K562 (cell line): ENCODE measurements around the gene CDK4. TPM values are rescaled to one million over a fixed set of nuclear protein-coding genes. Genes with fewer than 3 reads are reported as not detected.

Source experiments
- ATAC-seq: fragments of 200-7000 bp; cut with Tn5 transposase; 3 replicates; pipeline ENCODE4 v1.9.1; 2020; ENCODE audit warnings: moderate library complexity
- BruUV-seq: library from RNA; stranded (reverse); fragments of 400-500 nt; replicated peaks from 2 replicates; lab custom pipeline; 2021; lab: Mats Ljungman, UMichigan
- CTCF ChIA-PET: fragments of 300-600 bp; formaldehyde crosslinking; extraction: SDS; loops from one replicate; lab custom pipeline; 2021; ENCODE audit warnings: low intra/inter-chr PET ratio; lab: Yijun Ruan, JAX
- POLR2A ChIA-PET: fragments of 300-600, 350-650 bp; sonication (Branson Sonifier 250); formaldehyde crosslinking; extraction: SDS; loops from one replicate; lab custom pipeline; 2021; ENCODE audit warnings: antibody characterized with exemption, inconsistent platforms; lab: Yijun Ruan, JAX
- DNase-seq, 4 experiments: peaks; one replicate each; pipeline versions ENCODE4 v3.0.0 to v3.0.0-alpha.2; 2011 to 2018; ENCODE audit warnings: low spot score in 3 of 4, mixed read lengths in 3 of 4; ENCODE audit errors: extremely low read depth in 1 of 4
- FAIRE-seq: peaks from 2 replicates; lab custom pipeline; 2011; peaks lifted over from hg19 to GRCh38; lab: Jason Lieb, UNC
- H2AFZ ChIP-seq: 2 replicates; pipeline ENCODE4 v1.6.0; 2011; ENCODE audit warnings: low read depth, low read length, control low read depth, inconsistent platforms
- H3K27ac ChIP-seq: fragments of 200-600 bp; 3 replicates; pipeline ENCODE4 v1.8.0; 2011; ENCODE audit warnings: low read depth, mild to moderate bottlenecking, control low read depth, inconsistent platforms, low read length, moderate library complexity, mixed read lengths; ENCODE audit errors: extremely low read depth
- H3K27me3 ChIP-seq, 2 experiments: fragments of 300-600 bp in 1 of 2; 2 replicates in 1 of 2; 3 replicates in 1 of 2; pipeline versions ENCODE4 v1.6.0 to v1.8.0; 2011; ENCODE audit warnings: inconsistent platforms in 2 of 2, low read length in 2 of 2, mild to moderate bottlenecking in 1 of 2, mixed read lengths in 1 of 2, moderate library complexity in 1 of 2; ENCODE audit not compliant: control insufficient read depth in 2 of 2, insufficient read depth in 2 of 2
- H3K36me3 ChIP-seq: fragments of 300-600 bp; 3 replicates; pipeline ENCODE4 v1.8.0; 2011; ENCODE audit warnings: mild to moderate bottlenecking, low read length, inconsistent platforms; ENCODE audit not compliant: control insufficient read depth, insufficient read depth
- H3K4me1 ChIP-seq, 2 experiments: fragments of 200-600 bp in 1 of 2; replicated peaks in 1 of 2; 2 replicates in 1 of 2; 3 replicates in 1 of 2; pipeline versions ENCODE4 v1.5.1 to v1.8.0; 2011; ENCODE audit warnings: inconsistent platforms in 2 of 2, low read length in 2 of 2, mild to moderate bottlenecking in 1 of 2, mixed read lengths in 1 of 2, moderate library complexity in 1 of 2; ENCODE audit not compliant: control insufficient read depth in 2 of 2, insufficient read depth in 2 of 2
- H3K4me2 ChIP-seq: 2 replicates; pipeline ENCODE4 v1.6.1; 2011; ENCODE audit warnings: low read length, control low read depth, inconsistent platforms, mixed read lengths; ENCODE audit not compliant: insufficient read depth
- H3K4me3 ChIP-seq: fragments of 200-600 bp; sonication (generic), shearing (Covaris generic); 2 replicates; pipeline ENCODE4 v1.5.1; 2016; ENCODE audit warnings: control low read depth, inconsistent platforms
- H3K79me2 ChIP-seq: fragments of 200-600 bp; 3 replicates; pipeline ENCODE4 v1.8.0; 2011; ENCODE audit warnings: low read length, inconsistent platforms; ENCODE audit not compliant: control insufficient read depth, insufficient read depth
- H3K9ac ChIP-seq, 2 experiments: 2 replicates each; pipeline versions ENCODE4 v1.6.0 to v1.6.1; 2011; ENCODE audit warnings: low read depth in 2 of 2, low read length in 2 of 2, control low read depth in 1 of 2, inconsistent platforms in 1 of 2, mild to moderate bottlenecking in 1 of 2, mixed read lengths in 1 of 2; ENCODE audit not compliant: insufficient read depth in 1 of 2
- H3K9me1 ChIP-seq: one replicate; pipeline ENCODE4 v1.6.0; 2011; ENCODE audit warnings: inconsistent platforms, mild to moderate bottlenecking, low read length, moderate library complexity; ENCODE audit not compliant: control insufficient read depth, insufficient read depth
- H3K9me3 ChIP-seq: replicated peaks from 2 replicates; pipeline ENCODE4 v1.5.1; 2011; ENCODE audit warnings: low read depth, low read length, inconsistent platforms; ENCODE audit not compliant: control insufficient read depth, insufficient read depth
- H4K20me1 ChIP-seq: replicated peaks from 2 replicates; pipeline ENCODE4 v1.6.1; 2011; ENCODE audit warnings: low read length, inconsistent platforms, mixed read lengths; ENCODE audit not compliant: control insufficient read depth, insufficient read depth
- FIP1L1 ChIP-seq: fragments of 200-400 bp; formaldehyde crosslinking; IDR thresholded peaks from 2 replicates; pipeline ENCODE4 v1.6.1; 2018; ENCODE audit warnings: mild to moderate bottlenecking, low read depth, low read length; ENCODE audit not compliant: poor library complexity, severe bottlenecking
- HDAC1 ChIP-seq, 2 experiments: fragments of 450-650 bp; IDR thresholded peaks; 2 replicates each; pipeline ENCODE4 v1.6.1; 2016 to 2017; ENCODE audit warnings: inconsistent platforms in 1 of 2, mild to moderate bottlenecking in 1 of 2, moderate library complexity in 1 of 2
- JUNB ChIP-seq: fragments of 450-650 bp; formaldehyde crosslinking; conservative IDR thresholded peaks from 2 replicates; pipeline ENCODE4 v1.4.0; 2020; ENCODE audit warnings: mild to moderate bottlenecking
- KDM2B ChIP-seq: fragments of 250-450 bp; sonication (Bioruptor Pico); IDR thresholded peaks from 2 replicates; pipeline ENCODE4 v1.8.0; 2021; ENCODE audit warnings: mild to moderate bottlenecking, moderate library complexity
- MCM2 ChIP-seq: fragments of 450-650 bp; IDR thresholded peaks from 2 replicates; pipeline ENCODE4 v1.6.1; 2017; ENCODE audit warnings: low read depth, mild to moderate bottlenecking
- MEF2A ChIP-seq: IDR thresholded peaks from 2 replicates; pipeline ENCODE4 v1.6.1; 2011; ENCODE audit warnings: low read depth, mild to moderate bottlenecking, low read length, moderate library complexity; ENCODE audit not compliant: control insufficient read depth
- NR2C2 ChIP-seq, 2 experiments: fragments of 200-800 bp in 1 of 2; sonication (Bioruptor generic) in 1 of 2; sonication (generic) in 1 of 2; formaldehyde crosslinking in 1 of 2; IDR thresholded peaks; 2 replicates each; pipeline versions ENCODE4 v1.6.1 to v1.8.0; 2016 to 2022; ENCODE audit warnings: mild to moderate bottlenecking in 1 of 2, missing compliant biosample characterization in 1 of 2, missing genetic modification characterization in 1 of 2, missing genetic modification reagents in 1 of 2
- PHF20 ChIP-seq: fragments of 450-650 bp; IDR thresholded peaks from 2 replicates; pipeline ENCODE4 v1.6.1; 2018; ENCODE audit not compliant: partially characterized antibody
- POLR2H ChIP-seq: IDR thresholded peaks from 2 replicates; pipeline ENCODE4 v1.6.1; 2016; ENCODE audit warnings: missing genetic modification characterization, low read depth, mild to moderate bottlenecking, control low read depth, missing compliant biosample characterization, moderate library complexity
- RBM14 ChIP-seq: fragments of 200-400 bp; formaldehyde crosslinking; IDR thresholded peaks from 2 replicates; pipeline ENCODE4 v1.6.1; 2018; ENCODE audit warnings: low read depth, mild to moderate bottlenecking, low read length, moderate library complexity, borderline replicate concordance; ENCODE audit not compliant: insufficient read depth
- RFX1 ChIP-seq: fragments of 450-650 bp; IDR thresholded peaks from 2 replicates; pipeline ENCODE4 v1.6.1; 2016; ENCODE audit warnings: mild to moderate bottlenecking, moderate library complexity
- SAFB ChIP-seq: fragments of 200-400 bp; formaldehyde crosslinking; IDR thresholded peaks from 2 replicates; pipeline ENCODE4 v1.6.1; 2017; ENCODE audit warnings: low read depth, low read length, borderline replicate concordance
- SMARCA4 ChIP-seq: fragments of 450-650 bp; IDR thresholded peaks from 2 replicates; pipeline ENCODE4 v1.6.1; 2016
- SUPT5H ChIP-seq: fragments of 450-650 bp; IDR thresholded peaks from 2 replicates; pipeline ENCODE4 v1.6.1; 2016
- TRIM24 ChIP-seq, 2 experiments: fragments of 450-650 bp; IDR thresholded peaks; 2 replicates each; pipeline ENCODE4 v1.6.1; 2016
- ZNF12 ChIP-seq: sonication (generic); formaldehyde crosslinking; IDR thresholded peaks from 2 replicates; pipeline ENCODE4 v1.4.0; 2020; ENCODE audit warnings: mild to moderate bottlenecking, missing genetic modification reagents
- ZNF140 ChIP-seq: fragments of 250-450 bp; sonication (Bioruptor Pico); IDR thresholded peaks from 2 replicates; pipeline ENCODE4 v1.8.0; 2021; ENCODE audit warnings: moderate library complexity, mild to moderate bottlenecking, inconsistent platforms
- ZNF174 ChIP-seq: fragments of 250-450 bp; sonication (Bioruptor Pico); IDR thresholded peaks from 2 replicates; pipeline ENCODE4 v1.4.0; 2020; ENCODE audit warnings: mild to moderate bottlenecking
- ZNF583 ChIP-seq: fragments of 250-450 bp; sonication (Bioruptor Pico); IDR thresholded peaks from 2 replicates; pipeline ENCODE4 v1.4.0; 2020
- WGBS: fragments of 100-300 bp; shearing (Covaris generic); methylation state at CpG from one replicate; pipeline ENCODE4 v1.1.6; 2016; ENCODE audit warnings: low coverage, mixed read lengths; ENCODE audit not compliant: insufficient coverage; ENCODE audit errors: missing lambda C conversion rate; 5-methylcytosine and 5-hydroxymethylcytosine counted together
- in situ Hi-C: fragments of 300-500 bp; cut with MboI; formaldehyde crosslinking; loops from 4 replicates; pipeline ENCODE4 v1.15.0; 2018; ENCODE audit warnings: inconsistent platforms, mixed read lengths
- intact Hi-C: fragments of 100-400 bp; cut with micrococcal nuclease; formaldehyde crosslinking; loops from 2 replicates; pipeline ENCODE4 v1.14.2; 2022
- polyA plus RNA-seq, 8 experiments: library from polyadenylated mRNA; depleted of rRNA in 4 of 8; stranded (reverse) in 5 of 8; unstranded in 3 of 8; fragments of >200 nt; fragmentation: Nextera tagmentation in 2 of 8; fragmentation: Illumina TruSeq in 1 of 8; extraction: Ambion mirVana in 2 of 8; extraction: Trizol in 1 of 8; gene quantifications; 2 replicates each; pipeline versions ENCODE4 v1.2.1 to v1.2.3, GENCODE V29; 2011 to 2014; ENCODE audit warnings: inconsistent platforms in 1 of 8, missing spikeins in 1 of 8
- total RNA-seq, 7 experiments: library from RNA; depleted of rRNA in 6 of 7; stranded (reverse); fragments of >200 nt in 6 of 7; fragmentation: Illumina TruSeq in 2 of 7; extraction: Trizol in 2 of 7; gene quantifications; 2 replicates each; pipeline versions ENCODE4 v1.2.1 to v1.2.3, GENCODE V29; 2011 to 2021; ENCODE audit warnings: low replicate concordance in 1 of 7
- TF ChIP-seq, protein P1 (sequence below): sonication (generic); formaldehyde crosslinking; IDR thresholded peaks from 2 replicates; pipeline ENCODE4 v1.8.1; 2023; ENCODE audit warnings: mild to moderate bottlenecking, missing genetic modification reagents
- TF ChIP-seq, protein P2 (sequence below): fragments of 250-450 bp; sonication (Bioruptor Pico); IDR thresholded peaks from 2 replicates; pipeline ENCODE4 v1.8.0; 2021; ENCODE audit warnings: moderate library complexity, mild to moderate bottlenecking, inconsistent platforms

Gene CDK4
- total and polyA plus RNA-seq, 9 of the 15 experiments (the other 6 are each of a cell fraction or from before 2014, with no cell fraction given) = 37.8 to 436 (median 238) TPM

DNA sequence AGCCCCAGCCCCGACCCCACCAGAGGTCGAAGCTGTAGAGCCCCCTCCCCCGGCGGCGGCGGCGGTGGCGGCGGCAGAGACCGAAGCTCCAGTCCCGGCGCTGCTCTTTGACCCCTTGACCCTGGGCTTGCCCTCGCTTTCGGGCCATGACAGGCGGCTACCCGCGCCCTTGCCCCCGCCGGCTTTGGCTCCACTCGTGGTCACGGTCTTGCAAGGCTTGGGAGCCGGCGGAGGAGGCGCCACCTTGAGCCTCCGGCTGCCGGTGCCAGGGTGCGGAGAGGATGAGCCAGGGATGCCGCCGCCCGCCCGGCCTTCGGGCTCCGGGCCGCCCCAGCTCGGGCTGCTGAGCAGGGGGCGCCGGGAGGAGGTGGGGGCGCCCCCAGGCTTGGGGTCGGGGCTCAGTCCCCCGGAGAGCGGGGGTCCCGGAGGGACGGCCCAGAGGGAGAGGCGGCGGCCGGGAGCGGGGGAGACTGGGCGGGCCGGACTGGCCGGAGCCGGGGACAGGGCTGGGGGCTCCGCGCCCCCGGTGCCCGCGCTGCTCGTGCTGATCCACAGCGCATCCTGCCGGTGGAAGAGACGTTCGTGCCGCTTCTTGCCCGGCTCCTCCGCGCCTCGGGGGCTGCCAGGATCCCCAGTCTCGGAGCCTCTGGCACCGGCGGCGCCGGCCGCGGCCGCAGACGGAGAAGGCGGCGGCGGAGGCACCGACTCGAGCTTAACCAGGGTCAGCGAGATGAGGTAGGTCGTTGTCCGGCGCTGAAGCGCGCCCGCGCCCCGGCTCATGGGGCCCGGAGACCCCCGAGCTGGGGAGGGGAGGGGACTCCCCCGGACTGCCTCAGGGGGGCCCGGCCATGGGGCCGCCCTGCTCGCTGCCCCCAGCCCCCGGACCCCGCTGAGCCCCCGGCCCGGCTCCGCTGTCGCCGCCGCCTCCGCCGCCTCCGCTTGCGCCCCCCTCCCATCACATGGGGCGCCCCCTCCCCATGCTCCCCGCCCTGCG lies 14.3 kb downstream of the CDK4 start:
- peaks cover 9 to 36% of the 10 kb centered on the region in 2 experiments; a peak in 4 of 5 replicates for H3K4me1 ChIP-seq
- 26% methylated on average over 16 of the region's 110 CpGs for WGBS
- in situ Hi-C loops (no loop called here), intact Hi-C loops (loop anchor here (2.0 to 5.0 kb wide), 3 partner anchors 105 to 275 kb away; partner anchors contain the start of genes B4GALNT1, DDIT3 and MBD6)
- H3K4me3 ChIP-seq = no peak overlapping the region
- H4K20me1 ChIP-seq = no peaks in the 10 kb centered on the region
- H3K9ac ChIP-seq = peak overlapping the region in 1 of 2 experiments; percentile 87; a peak in 1 of 4 replicates
- H3K79me2 ChIP-seq = no peaks in the 10 kb centered on the region
- peaks cover 4 to 44% of the 10 kb centered on the region in 2 experiments; a peak in 3 of 5 replicates for H3K27me3 ChIP-seq
- H3K27ac ChIP-seq = no peak overlapping the region
- 0 out of 2 replicates have a peak overlapping the region, but pooled peaks have one; percentile 94 for H2AFZ ChIP-seq
- FAIRE-seq = no peak
- no peaks in the 10 kb centered on the region for H3K36me3 ChIP-seq
- DNase-seq = no peak
- no peak for ATAC-seq
- H3K4me2 ChIP-seq = no peak overlapping the region
- no TSS peak for BruUV-seq
- H3K9me1 ChIP-seq = no peaks in the 10 kb centered on the region
- CTCF ChIA-PET = no interaction called here
- POLR2A ChIA-PET = interaction anchor here (0.7 to 3.5 kb wide), 2 partner anchors 7 to 30 kb away, joined by 3 to 15 read pairs; partner anchors contain the start of gene TSPAN31
- H3K9me3 ChIP-seq = no peaks in the 10 kb centered on the region
- TF ChIP-seq ZNF174 (CRISPR knock-in tag) (no peak), ZNF12 (CRISPR knock-in tag) (no peak), HDAC1 (IDR thresholded peaks at IDR 0.05) (no peak), RBM14 (0 out of 2 replicates have a peak, but pooled peaks have one; percentile 11), PHF20 (no peak), SAFB (no peak), SUPT5H (no peak), RFX1 (no peak), ZNF583 (CRISPR knock-in tag) (no peak), MEF2A (no peak), TRIM24 (IDR thresholded peaks at IDR 0.05) (no peak), FIP1L1 (peak; percentile 68), MCM2 (no peak), ZNF140 (CRISPR knock-in tag) (no peak), NR2C2 (CRISPR knock-in tag; IDR thresholded peaks at IDR 0.05) (no peak), NR2C2 (tag; IDR thresholded peaks at IDR 0.05) (peak; percentile 39; the same call in 1 of the 2 replicates), POLR2H (no peak), SMARCA4 (no peak), KDM2B (CRISPR knock-in tag) (no peak), JUNB (CRISPR knock-in tag) (no peak)
- TF ChIP-seq, protein P1, sequence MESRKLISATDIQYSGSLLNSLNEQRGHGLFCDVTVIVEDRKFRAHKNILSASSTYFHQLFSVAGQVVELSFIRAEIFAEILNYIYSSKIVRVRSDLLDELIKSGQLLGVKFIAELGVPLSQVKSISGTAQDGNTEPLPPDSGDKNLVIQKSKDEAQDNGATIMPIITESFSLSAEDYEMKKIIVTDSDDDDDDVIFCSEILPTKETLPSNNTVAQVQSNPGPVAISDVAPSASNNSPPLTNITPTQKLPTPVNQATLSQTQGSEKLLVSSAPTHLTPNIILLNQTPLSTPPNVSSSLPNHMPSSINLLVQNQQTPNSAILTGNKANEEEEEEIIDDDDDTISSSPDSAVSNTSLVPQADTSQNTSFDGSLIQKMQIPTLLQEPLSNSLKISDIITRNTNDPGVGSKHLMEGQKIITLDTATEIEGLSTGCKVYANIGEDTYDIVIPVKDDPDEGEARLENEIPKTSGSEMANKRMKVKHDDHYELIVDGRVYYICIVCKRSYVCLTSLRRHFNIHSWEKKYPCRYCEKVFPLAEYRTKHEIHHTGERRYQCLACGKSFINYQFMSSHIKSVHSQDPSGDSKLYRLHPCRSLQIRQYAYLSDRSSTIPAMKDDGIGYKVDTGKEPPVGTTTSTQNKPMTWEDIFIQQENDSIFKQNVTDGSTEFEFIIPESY (CRISPR knock-in tag) = peak; percentile 4; the same call in 1 of the 2 replicates
- TF ChIP-seq, protein P2, sequence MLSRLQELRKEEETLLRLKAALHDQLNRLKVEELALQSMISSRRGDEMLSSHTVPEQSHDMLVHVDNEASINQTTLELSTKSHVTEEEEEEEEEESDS (CRISPR knock-in tag) = no peak
